OCI-M2 (cell line): ENCODE measurements around the gene RS1.

ENCODE experiments used
- DNase-seq: peaks from one replicate; lab custom pipeline; 2025; ENCODE audit not compliant: unreplicated experiment; lab: John Stamatoyannopoulos, UW

The RS1 gene

DNA sequence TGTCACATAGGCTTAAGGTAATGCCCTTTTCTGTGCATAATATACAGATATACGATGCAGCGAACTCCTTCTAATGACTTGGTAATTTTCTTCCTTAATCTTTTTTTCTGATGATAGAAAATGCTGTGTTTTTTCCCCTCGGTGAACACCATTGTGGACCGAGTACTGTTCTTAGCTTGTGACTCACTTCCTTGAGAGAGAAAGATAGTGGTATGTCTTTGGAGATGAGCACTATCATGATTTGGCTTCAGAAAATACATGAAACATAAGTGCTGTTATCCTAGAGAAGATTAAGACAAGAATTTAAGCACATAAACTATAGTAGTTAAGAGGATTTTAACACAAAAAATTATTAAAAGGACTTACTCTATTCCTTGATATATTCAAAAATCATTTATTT is 63.9 kb downstream of the RS1 start:
- DNase-seq = no peak

DNA sequence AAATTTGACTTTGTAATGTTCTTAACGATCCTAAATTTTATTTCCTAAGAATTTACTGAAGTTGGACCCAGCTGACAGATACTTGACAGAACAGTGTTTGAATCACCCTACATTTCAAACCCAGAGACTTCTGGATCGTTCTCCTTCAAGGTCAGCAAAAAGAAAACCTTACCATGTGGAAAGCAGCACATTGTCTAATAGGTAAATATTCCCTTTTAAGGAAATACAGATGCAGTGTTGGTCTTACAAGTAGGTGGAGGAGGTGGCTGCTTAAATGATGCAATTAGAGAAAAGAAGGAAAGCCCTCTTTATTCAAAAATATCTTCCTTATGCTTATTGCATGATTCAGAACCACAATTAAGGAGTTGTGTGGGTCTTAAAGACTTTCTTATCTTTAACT is 73.5 kb downstream of the RS1 start:
- no peak for DNase-seq

DNA sequence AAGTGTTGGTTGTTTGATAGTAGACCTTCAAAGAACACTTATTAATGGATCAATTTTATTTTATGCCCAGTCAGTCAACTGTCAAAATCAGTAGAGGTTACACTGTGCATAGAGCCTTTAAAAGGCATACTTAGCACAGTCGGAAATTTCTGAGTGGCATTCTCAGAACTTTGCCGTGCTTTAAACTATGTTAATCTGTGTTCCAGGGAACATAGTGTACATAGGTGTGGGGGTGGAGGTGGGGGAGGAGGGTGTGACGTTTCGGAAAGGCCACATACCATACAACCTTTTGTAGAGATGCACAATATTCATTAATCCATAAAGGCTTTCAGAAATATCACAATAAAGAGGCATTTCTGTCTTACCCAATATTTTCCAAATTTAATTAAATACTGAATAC is 75.8 kb downstream of the RS1 start:
- no peak for DNase-seq

DNA sequence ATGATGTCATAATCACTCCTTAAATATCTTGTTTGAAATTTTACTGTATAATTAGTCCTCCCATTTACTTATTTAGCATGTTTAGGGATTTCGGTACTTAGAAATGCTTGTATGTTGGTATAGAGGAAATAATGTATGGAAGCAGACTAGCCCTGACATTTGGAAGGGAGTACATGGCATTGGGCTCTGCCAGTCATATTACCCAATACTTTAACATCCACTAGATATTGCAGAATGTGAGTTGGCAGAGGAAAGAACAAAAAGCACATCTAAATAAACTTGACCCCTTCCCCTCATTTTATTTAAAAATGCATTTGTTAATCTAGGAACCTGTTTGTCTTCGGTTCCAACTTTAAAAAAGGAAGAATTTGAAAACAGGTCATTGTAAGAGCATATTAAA is 77.8 kb downstream of the RS1 start:
- DNase-seq = no peak

DNA sequence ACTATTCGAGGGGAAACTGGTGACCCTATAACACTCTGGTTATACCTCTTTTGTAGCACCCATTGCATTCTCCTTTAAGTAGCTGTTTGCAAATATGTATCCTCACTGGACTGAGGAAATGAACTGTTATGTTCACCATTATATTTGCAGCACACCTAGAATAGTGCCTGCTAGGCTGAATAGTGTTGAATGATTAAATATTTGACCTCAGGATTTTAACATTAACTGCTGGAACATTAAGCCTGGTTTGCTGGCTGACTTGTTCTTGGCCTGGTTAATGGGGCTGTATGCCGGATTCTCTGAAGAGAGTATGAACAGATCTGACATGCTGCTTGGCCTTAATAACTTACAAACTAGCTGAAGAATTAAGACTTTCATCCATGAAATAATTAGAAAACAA is 80.1 kb downstream of the RS1 start:
- no peak for DNase-seq
